Keratinocyte (primary cell): ENCODE data around the gene GDPD5. TPM values are rescaled to one million over a fixed set of nuclear protein-coding genes. Genes with fewer than 3 reads are reported as not detected.

Source experiments
- DNase-seq: peaks from one replicate; pipeline ENCODE4 v3.0.0-alpha.2; 2011; ENCODE audit warnings: low read depth, missing footprints, low spot score
- FAIRE-seq: peaks from 2 replicates; lab custom pipeline; 2011; peaks lifted over from hg19 to GRCh38; lab: Jason Lieb, UNC
- H2AFZ ChIP-seq: 2 replicates; pipeline ENCODE4 v1.6.0; 2012; ENCODE audit warnings: low read length, control low read depth, inconsistent platforms; ENCODE audit not compliant: control insufficient read depth
- H3K27ac ChIP-seq: 2 replicates; pipeline ENCODE4 v1.5.1; 2011; ENCODE audit warnings: low read length; ENCODE audit not compliant: control insufficient read depth, insufficient read depth
- H3K27me3 ChIP-seq: 3 replicates; pipeline ENCODE4 v1.6.0; 2011; ENCODE audit warnings: low read length; ENCODE audit not compliant: control insufficient read depth, insufficient read depth; ENCODE audit errors: extremely low read depth
- H3K36me3 ChIP-seq, 2 experiments: 2 replicates in 1 of 2; 3 replicates in 1 of 2; pipeline ENCODE4 v1.5.1; 2011; ENCODE audit warnings: low read length in 2 of 2, mild to moderate bottlenecking in 1 of 2; ENCODE audit not compliant: control insufficient read depth in 2 of 2, insufficient read depth in 2 of 2; ENCODE audit errors: extremely low read depth in 1 of 2
- H3K4me1 ChIP-seq: 3 replicates; pipeline ENCODE4 v1.5.1; 2011; ENCODE audit warnings: low read length; ENCODE audit not compliant: control insufficient read depth, insufficient read depth; ENCODE audit errors: extremely low read depth
- H3K4me2 ChIP-seq: 3 replicates; pipeline ENCODE4 v1.6.0; 2011; ENCODE audit warnings: low read depth, low read length; ENCODE audit not compliant: control insufficient read depth, insufficient read depth; ENCODE audit errors: extremely low read depth
- H3K4me3 ChIP-seq, 3 experiments: fragments of 200-600 bp in 1 of 3; sonication (generic) in 1 of 3; 2 replicates in 2 of 3; 3 replicates in 1 of 3; pipeline ENCODE4 v1.5.1; 2011 to 2016; ENCODE audit warnings: low read length in 3 of 3, mild to moderate bottlenecking in 3 of 3, control low read depth in 2 of 3, inconsistent platforms in 1 of 3, low read depth in 1 of 3, mixed read lengths in 1 of 3, mixed run types in 1 of 3, moderate library complexity in 1 of 3; ENCODE audit not compliant: control insufficient read depth in 2 of 3, insufficient read depth in 2 of 3; ENCODE audit errors: extremely low read depth in 1 of 3
- H3K79me2 ChIP-seq: 2 replicates; pipeline ENCODE4 v1.6.0; 2012; ENCODE audit warnings: low read length; ENCODE audit not compliant: control insufficient read depth, insufficient read depth
- H3K9ac ChIP-seq: 3 replicates; pipeline ENCODE4 v1.6.0; 2011; ENCODE audit warnings: low read length; ENCODE audit not compliant: control insufficient read depth, insufficient read depth; ENCODE audit errors: extremely low read depth
- H3K9me1 ChIP-seq: 3 replicates; pipeline ENCODE4 v1.6.0; 2011; ENCODE audit warnings: low read length; ENCODE audit not compliant: control insufficient read depth, insufficient read depth; ENCODE audit errors: extremely low read depth
- H3K9me3 ChIP-seq: 2 replicates; pipeline ENCODE4 v1.5.1; 2012; ENCODE audit warnings: low read depth, low read length; ENCODE audit not compliant: control insufficient read depth
- H4K20me1 ChIP-seq: 3 replicates; pipeline ENCODE4 v1.6.0; 2011; ENCODE audit warnings: low read length; ENCODE audit not compliant: control insufficient read depth, insufficient read depth; ENCODE audit errors: extremely low read depth
- CTCF ChIP-seq, 3 experiments: IDR thresholded peaks in 1 of 3; conservative IDR thresholded peaks in 1 of 3; optimal IDR thresholded peaks in 1 of 3; 2 replicates in 2 of 3; 3 replicates in 1 of 3; pipeline versions ENCODE3 to v1.5.1; 2011; ENCODE audit warnings: low read length in 3 of 3, mild to moderate bottlenecking in 3 of 3, moderate library complexity in 2 of 3, control low read depth in 1 of 3, inconsistent platforms in 1 of 3; ENCODE audit not compliant: insufficient read depth in 2 of 3; ENCODE audit errors: extremely low read depth in 1 of 3
- EZH2 ChIP-seq: IDR thresholded peaks from one replicate; pipeline ENCODE4 v1.6.1; 2012; ENCODE audit warnings: inconsistent platforms, mild to moderate bottlenecking, low read length, moderate library complexity
- dilution Hi-C: fragments of 300-500 bp; cut with MboI; formaldehyde crosslinking; loops from one replicate; pipeline ENCODE4 v1.7.0; 2020; ENCODE audit warnings: low sequenced_read_pairs; ENCODE audit not compliant: extremely low pct_ligation_motif_present
- polyA plus RNA-seq, 5 experiments: library from polyadenylated mRNA; depleted of rRNA in 3 of 5; stranded (reverse) in 3 of 5; stranded (forward) in 1 of 5; unstranded in 1 of 5; fragments of >200 nt; gene quantifications; 1 replicate in 1 of 5; 2 replicates in 3 of 5; 3 replicates in 1 of 5; pipeline versions ENCODE4 v1.2.1 to v1.2.3, GENCODE V29; 2011 to 2012; ENCODE audit warnings: missing spikeins in 2 of 5, low read depth in 1 of 5, low replicate concordance in 1 of 5

The GDPD5 gene
- polyA plus RNA-seq, 1 donor (not counting 4 experiments of a cell fraction or from before 2014, with no cell fraction given): 2.1 TPM

GRCh38 chr11:75394085-75394840 is 131.5 kb downstream of the GDPD5 start:
- dilution Hi-C loops: no loop called here
- no peak for FAIRE-seq

GRCh38 chr11:75389925-75390324 is 135.8 kb downstream of the GDPD5 start:
- H3K4me2 ChIP-seq: no peak overlapping the region
- dilution Hi-C loops: no loop called here
- peaks cover 7% of the 10 kb centered on the region for H3K4me1 ChIP-seq
- no peaks in the 10 kb centered on the region for H3K9me3 ChIP-seq
- no peak overlapping the region for H3K4me3 ChIP-seq
- H4K20me1 ChIP-seq: no peaks in the 10 kb centered on the region
- no peaks in the 10 kb centered on the region for H3K79me2 ChIP-seq
- H3K27me3 ChIP-seq: peaks cover 4% of the 10 kb centered on the region
- no peaks in the 10 kb centered on the region for H3K36me3 ChIP-seq
- no peak overlapping the region for H2AFZ ChIP-seq
- no peak overlapping the region for H3K9ac ChIP-seq
- FAIRE-seq (no peak), DNase-seq (no peak)
- no peak overlapping the region for H3K27ac ChIP-seq
- TF ChIP-seq CTCF (optimal IDR thresholded peaks at IDR 0.05 in 1 of 3, IDR thresholded peaks at IDR 0.05 in 1 of 3, conservative IDR thresholded peaks at IDR 0.05 in 1 of 3; ENCODE audit: extremely low read depth in 1 of 3, insufficient read depth in 2 of 3, low read length in 3 of 3): no peak
- TF ChIP-seq EZH2: no peak
- no peaks in the 10 kb centered on the region for H3K9me1 ChIP-seq

More at GRCh38 chr11:75394085-75394840, 131.5 kb downstream of the GDPD5 start:
- Histone ChIP-seq H4K20me1 (no peaks in the 10 kb centered on the region), H3K4me3 (no peak overlapping the region), H3K9ac (no peak overlapping the region), H3K4me1 (no peaks in the 10 kb centered on the region), H3K36me3 (no peaks in the 10 kb centered on the region), H2AFZ (no peak overlapping the region), H3K27ac (no peak overlapping the region), H3K79me2 (no peaks in the 10 kb centered on the region), H3K9me1 (no peaks in the 10 kb centered on the region), H3K27me3 (peaks cover 4% of the 10 kb centered on the region), H3K9me3 (no peaks in the 10 kb centered on the region), H3K4me2 (no peak overlapping the region)
- no peak for DNase-seq
- TF ChIP-seq CTCF (optimal IDR thresholded peaks at IDR 0.05 in 1 of 3, IDR thresholded peaks at IDR 0.05 in 1 of 3, conservative IDR thresholded peaks at IDR 0.05 in 1 of 3; ENCODE audit: extremely low read depth in 1 of 3, insufficient read depth in 2 of 3, low read length in 3 of 3) (no peak), EZH2 (no peak)
